ENCODE data around the gene MYL9.

- TF ChIP-seq POLR2A (IDR thresholded peaks at IDR 0.05; ENCODE audit: extremely low read depth, insufficient read length) (no peak), CTCF (IDR thresholded peaks at IDR 0.05; ENCODE audit: low read depth, low read length) (no peak), MYC (IDR thresholded peaks at IDR 0.05; ENCODE audit: low read depth, low read length) (no peak)
Measured at GRCh38 chr20:36498386-36499179, 42.7 kb upstream of the MYL9 start.

All from NB4 (cell line).